ENCODE data around the gene NFIB. TPM values are rescaled to one million over a fixed set of nuclear protein-coding genes. Genes with fewer than 3 reads are reported as not detected.

Gene NFIB
- total and polyA plus RNA-seq, 2 of the 8 experiments (the other 6 are each of a cell fraction or from before 2014, with no cell fraction given) = 2.6 to 13.1 TPM

GRCh38 chr9:14293801-14294200 is 20.1 kb downstream of the NFIB start (continued):
- TF ChIP-seq HDAC6 (IDR thresholded peaks at IDR 0.05; ENCODE audit: low read depth, low read length) (no peak), BRCA1 (IDR thresholded peaks at IDR 0.05; ENCODE audit: low read depth, low read length) (no peak), RBBP5 (IDR thresholded peaks at IDR 0.05; ENCODE audit: borderline replicate concordance, low read depth, low read length) (no peak), KDM5A (IDR thresholded peaks at IDR 0.05; ENCODE audit: low read length) (no peak), EGR1 (IDR thresholded peaks at IDR 0.05; ENCODE audit: borderline replicate concordance, low read depth, low read length) (no peak), SIN3A (conservative IDR thresholded peaks at IDR 0.05 in 1 of 2, IDR thresholded peaks at IDR 0.05 in 1 of 2; ENCODE audit: low read depth in 1 of 2, low read length in 2 of 2) (no peak)
